Thyroid gland (tissue), 4 donors: ENCODE data around the gene CDH2.

Experiments
- POLR2A ChIP-seq, 2 donors: fragments of 450-650 bp; IDR thresholded peaks; one replicate each; pipeline ENCODE4 v1.6.1; 2017; ENCODE audit warnings: antibody characterized with exemption in 2 of 2, mild to moderate bottlenecking in 2 of 2, moderate library complexity in 1 of 2
- TF ChIP-seq, protein P1 (sequence below), 6 experiments: fragments of 200-600 bp in 3 of 6; fragments of 450-650 bp in 3 of 6; sonication (generic) in 3 of 6; IDR thresholded peaks; one replicate each; pipeline ENCODE4 v1.5.1; 2016 to 2019; ENCODE audit warnings: antibody characterized with exemption in 6 of 6, mild to moderate bottlenecking in 2 of 6, inconsistent platforms in 1 of 6, moderate library complexity in 1 of 6

DNA sequence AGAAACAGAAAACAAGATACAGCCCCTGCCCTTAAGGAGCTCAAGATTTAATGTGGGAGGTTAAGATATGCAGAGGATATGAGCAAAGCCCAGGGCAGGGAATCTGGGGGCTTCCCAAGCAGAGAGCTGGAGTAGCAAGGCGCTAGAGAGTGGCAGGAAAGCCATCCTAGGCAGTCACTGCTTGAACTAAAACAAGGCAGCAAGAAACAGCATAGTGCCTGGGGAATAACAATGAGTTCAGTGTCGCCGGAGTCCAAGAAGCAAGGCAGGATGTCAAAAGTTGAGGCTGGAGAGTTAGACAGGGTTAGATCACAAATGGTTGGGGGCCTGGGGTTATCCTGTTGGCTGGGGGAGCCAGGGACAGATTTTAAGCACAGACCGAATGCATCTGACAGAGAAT lies 24.6 kb downstream of the CDH2 start:
- TF ChIP-seq, protein P1, sequence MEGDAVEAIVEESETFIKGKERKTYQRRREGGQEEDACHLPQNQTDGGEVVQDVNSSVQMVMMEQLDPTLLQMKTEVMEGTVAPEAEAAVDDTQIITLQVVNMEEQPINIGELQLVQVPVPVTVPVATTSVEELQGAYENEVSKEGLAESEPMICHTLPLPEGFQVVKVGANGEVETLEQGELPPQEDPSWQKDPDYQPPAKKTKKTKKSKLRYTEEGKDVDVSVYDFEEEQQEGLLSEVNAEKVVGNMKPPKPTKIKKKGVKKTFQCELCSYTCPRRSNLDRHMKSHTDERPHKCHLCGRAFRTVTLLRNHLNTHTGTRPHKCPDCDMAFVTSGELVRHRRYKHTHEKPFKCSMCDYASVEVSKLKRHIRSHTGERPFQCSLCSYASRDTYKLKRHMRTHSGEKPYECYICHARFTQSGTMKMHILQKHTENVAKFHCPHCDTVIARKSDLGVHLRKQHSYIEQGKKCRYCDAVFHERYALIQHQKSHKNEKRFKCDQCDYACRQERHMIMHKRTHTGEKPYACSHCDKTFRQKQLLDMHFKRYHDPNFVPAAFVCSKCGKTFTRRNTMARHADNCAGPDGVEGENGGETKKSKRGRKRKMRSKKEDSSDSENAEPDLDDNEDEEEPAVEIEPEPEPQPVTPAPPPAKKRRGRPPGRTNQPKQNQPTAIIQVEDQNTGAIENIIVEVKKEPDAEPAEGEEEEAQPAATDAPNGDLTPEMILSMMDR (IDR thresholded peaks at IDR 0.05): no peak
- TF ChIP-seq POLR2A (IDR thresholded peaks at IDR 0.05): no peak
